ENCODE measurements around the gene MECR.

The MECR gene

GRCh38 chr1:29271724-29272123, 41.0 kb upstream of the MECR start:
- peak; percentile 66 for DNase-seq (ENCODE audit: low read depth)
- no peak for TF ChIP-seq CTCF (IDR thresholded peaks at IDR 0.05; ENCODE audit: control insufficient read depth, extremely low read depth, insufficient read depth)
- H3K4me3 ChIP-seq (ENCODE audit: low read depth, low read length), result no peak overlapping the region

- no peak for TF ChIP-seq CTCF (IDR thresholded peaks at IDR 0.05; ENCODE audit: control insufficient read depth, extremely low read depth, insufficient read depth)
- H3K4me3 ChIP-seq (ENCODE audit: low read depth, low read length), result no peak overlapping the region
- DNase-seq (ENCODE audit: low read depth), result no peak
Measured at GRCh38 chr1:29270929-29271521, 40.3 kb upstream of the MECR start.

- no peak for DNase-seq (ENCODE audit: low read depth)
Measured at GRCh38 chr1:29269382-29269781, 38.6 kb upstream of the MECR start.

GRCh38 chr1:29267321-29268070, 36.8 kb upstream of the MECR start:
- H3K4me3 ChIP-seq (ENCODE audit: low read depth, low read length), result no peak overlapping the region
- TF ChIP-seq CTCF (IDR thresholded peaks at IDR 0.05; ENCODE audit: control insufficient read depth, extremely low read depth, insufficient read depth), result no peak
- DNase-seq (ENCODE audit: low read depth), result no peak

More at GRCh38 chr1:29269382-29269781, 38.6 kb upstream of the MECR start:
- H3K4me3 ChIP-seq (ENCODE audit: low read depth, low read length), result no peak overlapping the region
- TF ChIP-seq CTCF (IDR thresholded peaks at IDR 0.05; ENCODE audit: control insufficient read depth, extremely low read depth, insufficient read depth), result no peak

- no peak overlapping the region for H3K4me3 ChIP-seq (ENCODE audit: low read depth, low read length)
- TF ChIP-seq CTCF (IDR thresholded peaks at IDR 0.05; ENCODE audit: control insufficient read depth, extremely low read depth, insufficient read depth), result no peak
- no peak for DNase-seq (ENCODE audit: low read depth)
Measured at GRCh38 chr1:29266912-29267311, 36.2 kb upstream of the MECR start.

- no peak overlapping the region for H3K4me3 ChIP-seq (ENCODE audit: low read depth, low read length)
- no peak for DNase-seq (ENCODE audit: low read depth)
- TF ChIP-seq CTCF (IDR thresholded peaks at IDR 0.05; ENCODE audit: control insufficient read depth, extremely low read depth, insufficient read depth), result no peak
Measured at GRCh38 chr1:29264773-29265389, 34.1 kb upstream of the MECR start.

Measured in LNCaP clone FGC (cell line).